ENCODE data around the gene PSPN. TPM values are rescaled to one million over a fixed set of nuclear protein-coding genes. Genes with fewer than 3 reads are reported as not detected.

Gene PSPN
- total RNA-seq: 0.73 and 0.98 TPM in 2 replicates

GRCh38 chr19:6375411-6376010 lies at the start of gene PSPN:
PSPN (minus strand) TSS chr19:6375933; CDS start chr19:6375849, 84 bp downstream.

GRCh38 chr19:6424195-6424938 lies 48.6 kb upstream of the PSPN start, which contains the start of gene KHSRP:
KHSRP (minus strand) TSS chr19:6424811; CDS start chr19:6424701, 110 bp downstream.

GRCh38 chr19:6393074-6393982 lies 17.6 kb upstream of the PSPN start, which contains the start of gene GTF2F1:
GTF2F1 (minus strand) TSS chr19:6393164; CDS start chr19:6392995, 169 bp downstream.

GRCh38 chr19:6372594-6373095 lies 3.1 kb downstream of the PSPN start, which contains the start of gene ALKBH7:
ALKBH7 (plus strand) TSS chr19:6372794; CDS start chr19:6372821, 27 bp downstream.

GRCh38 chr19:6333439-6333838 lies 42.3 kb downstream of the PSPN start, which contains the start of gene ACER1:
ACER1 (minus strand) TSS chr19:6333612; CDS start chr19:6333551, 61 bp downstream.

Small RNA genes within 50 kb of the gene (small RNA-seq; reads per million reads assigned to genes)
- gene MIR6790: 0.08 reads per million
- gene MIR6885: not detected

Other genes with a start within 250 kb of the PSPN start
- not detected in 2 replicates for gene ACSBG2, start 240.3 kb downstream of the PSPN start, total RNA-seq
- 9.2 and 13.3 TPM in 2 replicates for gene MLLT1, start 96.0 kb downstream of the PSPN start, total RNA-seq
- gene ACER1, start 42.3 kb downstream of the PSPN start, total RNA-seq: not detected in 2 replicates
- 55.1 and 87.8 TPM in 2 replicates for gene CLPP, start 14.4 kb downstream of the PSPN start, total RNA-seq
- gene ALKBH7, start 3.1 kb downstream of the PSPN start, total RNA-seq: 34.0 and 46.3 TPM in 2 replicates
- 40.7 and 42.3 TPM in 2 replicates for gene GTF2F1, start 17.2 kb upstream of the PSPN start, total RNA-seq
- 103 and 198 TPM in 2 replicates for gene KHSRP, start 48.9 kb upstream of the PSPN start, total RNA-seq
- gene SLC25A41, start 57.8 kb upstream of the PSPN start, total RNA-seq: not detected in 2 replicates
- 18.0 TPM in 2 replicates for gene SLC25A23, start 83.9 kb upstream of the PSPN start, total RNA-seq
- not detected in 2 replicates for gene CRB3, start 88.3 kb upstream of the PSPN start, total RNA-seq
- gene DENND1C, start 105.9 kb upstream of the PSPN start, total RNA-seq: under 0.01 TPM in 1 of 2 replicates, not detected in the other
- not detected in 2 replicates for gene TUBB4A, start 126.4 kb upstream of the PSPN start, total RNA-seq
- 1.5 and 2.3 TPM in 2 replicates for gene TNFSF9, start 155.1 kb upstream of the PSPN start, total RNA-seq
- 0.59 and 1.5 TPM in 2 replicates for gene CD70, start 215.2 kb upstream of the PSPN start, total RNA-seq